HepG2 (cell line): Measurements from ENCODE around the gene GOLT1A. TPM values are rescaled to one million over a fixed set of nuclear protein-coding genes. Genes with fewer than 3 reads are reported as not detected.

Source experiments
- ATM ChIP-seq: fragments of 450-650 bp; IDR thresholded peaks from 2 replicates; pipeline ENCODE4 v1.7.1; 2017; ENCODE audit warnings: mild to moderate bottlenecking, borderline replicate concordance
- CBX5 ChIP-seq: sonication (generic); formaldehyde crosslinking; IDR thresholded peaks from 2 replicates; pipeline ENCODE4 v1.4.0; 2020; ENCODE audit warnings: missing genetic modification reagents, borderline replicate concordance
- EED ChIP-seq: sonication (generic); formaldehyde crosslinking; IDR thresholded peaks from 2 replicates; pipeline ENCODE4 v1.5.0; 2020; ENCODE audit warnings: mild to moderate bottlenecking, missing genetic modification reagents
- IRX3 ChIP-seq: sonication (generic); formaldehyde crosslinking; IDR thresholded peaks from 2 replicates; pipeline ENCODE4 v1.8.1; 2023; ENCODE audit warnings: mild to moderate bottlenecking, low read depth, missing genetic modification reagents, borderline replicate concordance
- KDM3A ChIP-seq: IDR thresholded peaks from 2 replicates; pipeline ENCODE4 v1.6.1; 2018; ENCODE audit warnings: low read depth, missing compliant biosample characterization
- NCOA5 ChIP-seq: sonication (generic); formaldehyde crosslinking; IDR thresholded peaks from 2 replicates; pipeline ENCODE4 v1.4.0; 2020; ENCODE audit warnings: missing genetic modification reagents
- RFX5 ChIP-seq: IDR thresholded peaks from 2 replicates; pipeline ENCODE4 v1.6.1; 2011; ENCODE audit warnings: low read depth, low read length, improper control_type of control experiment
- TAF1 ChIP-seq: sonication (generic); formaldehyde crosslinking; IDR thresholded peaks from 2 replicates; pipeline ENCODE4 v1.4.0; 2020; ENCODE audit warnings: missing genetic modification reagents
- ZNF235 ChIP-seq: sonication (generic); formaldehyde crosslinking; IDR thresholded peaks from 2 replicates; pipeline ENCODE4 v1.8.1; 2023; ENCODE audit warnings: mild to moderate bottlenecking, missing genetic modification reagents, borderline replicate concordance
- ZSCAN12 ChIP-seq: sonication (generic); formaldehyde crosslinking; IDR thresholded peaks from 2 replicates; pipeline ENCODE4 v1.9.0; 2021; ENCODE audit warnings: mild to moderate bottlenecking, missing genetic modification reagents
- polyA plus RNA-seq, 8 experiments: library from polyadenylated mRNA; depleted of rRNA in 3 of 8; stranded (reverse) in 7 of 8; unstranded in 1 of 8; fragments of >200 nt; fragmentation: Illumina TruSeq in 4 of 8; extraction: Trizol in 4 of 8; gene quantifications; 2 replicates each; pipeline versions ENCODE4 v1.2.1 to v1.2.3, GENCODE V29; 2011 to 2016; ENCODE audit warnings: low read depth in 4 of 8, missing spikeins in 1 of 8, mixed read lengths in 1 of 8; ENCODE audit not compliant: insufficient read depth in 1 of 8
- total RNA-seq, 5 experiments: library from RNA; depleted of rRNA; stranded (reverse); fragments of >200 nt; fragmentation: Illumina TruSeq; extraction: Trizol; gene quantifications; 2 replicates each; pipeline ENCODE4 v1.2.3, GENCODE V29; 2016; ENCODE audit warnings: low read depth in 1 of 5
- TF ChIP-seq, protein P1 (sequence below): sonication (generic); formaldehyde crosslinking; IDR thresholded peaks from 2 replicates; pipeline ENCODE4 v1.4.0; 2020; ENCODE audit warnings: missing genetic modification reagents, low read depth, mild to moderate bottlenecking, borderline replicate concordance
- TF ChIP-seq, protein P2 (sequence below): sonication (generic); formaldehyde crosslinking; IDR thresholded peaks from 2 replicates; pipeline ENCODE4 v1.5.1; 2020; ENCODE audit warnings: mild to moderate bottlenecking, missing genetic modification reagents, moderate library complexity
- TF ChIP-seq, protein P3 (sequence below): sonication (generic); formaldehyde crosslinking; IDR thresholded peaks from 2 replicates; pipeline ENCODE4 v1.5.0; 2020; ENCODE audit warnings: mild to moderate bottlenecking, missing genetic modification reagents
- TF ChIP-seq, protein P4 (sequence below), 2 experiments: sonication (generic) in 1 of 2; formaldehyde crosslinking in 1 of 2; IDR thresholded peaks; 2 replicates each; pipeline versions ENCODE4 v1.6.1 to v1.9.0; 2014 to 2022; ENCODE audit warnings: antibody characterized with exemption in 1 of 2, borderline replicate concordance in 1 of 2, inconsistent platforms in 1 of 2, low read depth in 1 of 2, missing genetic modification reagents in 1 of 2

GOLT1A gene
- total and polyA plus RNA-seq, 2 of the 13 experiments (the other 11 are each of a cell fraction or from before 2014, with no cell fraction given) = 25.8 to 28.0 TPM

DNA sequence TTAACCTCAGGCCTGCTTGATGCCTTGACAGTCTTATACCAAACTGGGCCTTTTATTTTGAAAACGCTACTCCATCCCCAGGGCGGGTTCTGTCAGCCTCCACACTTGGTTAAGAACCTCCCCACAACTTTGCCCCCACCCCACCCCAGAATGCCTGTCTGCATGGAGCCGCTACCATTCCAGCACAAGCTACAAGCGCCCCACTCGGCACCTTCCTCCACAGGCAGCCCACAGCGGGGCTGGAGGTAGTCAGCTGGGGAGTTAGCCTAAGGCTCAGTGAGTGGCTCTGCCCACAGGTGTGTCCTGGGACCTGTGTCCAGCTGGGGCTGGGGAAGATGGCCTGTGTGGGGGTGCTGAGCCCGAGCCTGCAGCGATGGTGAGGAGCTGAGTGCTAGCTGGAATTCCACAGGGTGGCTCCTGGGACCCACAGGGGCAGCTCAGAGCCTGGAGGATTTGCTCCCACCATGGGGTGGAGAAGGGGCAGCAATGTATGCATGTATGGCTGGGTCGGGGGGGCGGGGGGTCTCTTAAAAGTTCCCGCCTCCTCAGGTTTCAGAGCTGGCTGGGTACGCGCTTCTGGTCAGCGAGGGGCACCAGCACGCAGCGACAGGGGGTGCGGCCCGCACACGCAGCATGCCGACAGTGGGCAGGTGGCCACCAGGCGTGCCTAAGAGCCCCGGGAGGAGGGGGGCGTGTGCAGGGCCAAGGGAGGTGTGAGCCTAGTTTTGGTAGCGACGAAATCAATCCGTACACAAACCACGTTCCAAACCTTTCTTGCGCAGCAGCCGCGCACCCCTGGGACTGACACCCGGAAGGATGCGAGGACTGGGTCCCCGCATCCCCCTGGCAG, 62.9 kb downstream of the GOLT1A start (continued):
- TF ChIP-seq CBX5 (no peak), IRX3 (no peak), NCOA5 (CRISPR knock-in tag) (no peak), ZSCAN12 (CRISPR knock-in tag) (no peak), ATM (no peak), ZNF235 (CRISPR knock-in tag) (no peak), RFX5 (no peak), TAF1 (CRISPR knock-in tag) (no peak), KDM3A (CRISPR knock-in tag) (no peak), EED (CRISPR knock-in tag) (no peak)
- TF ChIP-seq, protein P1, sequence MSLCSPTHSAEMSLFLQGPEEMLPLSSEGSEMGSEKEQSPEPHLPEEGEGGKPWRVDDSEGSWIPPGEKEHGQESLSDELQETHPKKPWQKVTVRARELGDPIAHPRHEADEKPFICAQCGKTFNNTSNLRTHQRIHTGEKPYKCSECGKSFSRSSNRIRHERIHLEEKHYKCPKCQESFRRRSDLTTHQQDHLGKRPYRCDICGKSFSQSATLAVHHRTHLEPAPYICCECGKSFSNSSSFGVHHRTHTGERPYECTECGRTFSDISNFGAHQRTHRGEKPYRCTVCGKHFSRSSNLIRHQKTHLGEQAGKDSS (CRISPR knock-in tag) = no peak
- TF ChIP-seq, protein P2, sequence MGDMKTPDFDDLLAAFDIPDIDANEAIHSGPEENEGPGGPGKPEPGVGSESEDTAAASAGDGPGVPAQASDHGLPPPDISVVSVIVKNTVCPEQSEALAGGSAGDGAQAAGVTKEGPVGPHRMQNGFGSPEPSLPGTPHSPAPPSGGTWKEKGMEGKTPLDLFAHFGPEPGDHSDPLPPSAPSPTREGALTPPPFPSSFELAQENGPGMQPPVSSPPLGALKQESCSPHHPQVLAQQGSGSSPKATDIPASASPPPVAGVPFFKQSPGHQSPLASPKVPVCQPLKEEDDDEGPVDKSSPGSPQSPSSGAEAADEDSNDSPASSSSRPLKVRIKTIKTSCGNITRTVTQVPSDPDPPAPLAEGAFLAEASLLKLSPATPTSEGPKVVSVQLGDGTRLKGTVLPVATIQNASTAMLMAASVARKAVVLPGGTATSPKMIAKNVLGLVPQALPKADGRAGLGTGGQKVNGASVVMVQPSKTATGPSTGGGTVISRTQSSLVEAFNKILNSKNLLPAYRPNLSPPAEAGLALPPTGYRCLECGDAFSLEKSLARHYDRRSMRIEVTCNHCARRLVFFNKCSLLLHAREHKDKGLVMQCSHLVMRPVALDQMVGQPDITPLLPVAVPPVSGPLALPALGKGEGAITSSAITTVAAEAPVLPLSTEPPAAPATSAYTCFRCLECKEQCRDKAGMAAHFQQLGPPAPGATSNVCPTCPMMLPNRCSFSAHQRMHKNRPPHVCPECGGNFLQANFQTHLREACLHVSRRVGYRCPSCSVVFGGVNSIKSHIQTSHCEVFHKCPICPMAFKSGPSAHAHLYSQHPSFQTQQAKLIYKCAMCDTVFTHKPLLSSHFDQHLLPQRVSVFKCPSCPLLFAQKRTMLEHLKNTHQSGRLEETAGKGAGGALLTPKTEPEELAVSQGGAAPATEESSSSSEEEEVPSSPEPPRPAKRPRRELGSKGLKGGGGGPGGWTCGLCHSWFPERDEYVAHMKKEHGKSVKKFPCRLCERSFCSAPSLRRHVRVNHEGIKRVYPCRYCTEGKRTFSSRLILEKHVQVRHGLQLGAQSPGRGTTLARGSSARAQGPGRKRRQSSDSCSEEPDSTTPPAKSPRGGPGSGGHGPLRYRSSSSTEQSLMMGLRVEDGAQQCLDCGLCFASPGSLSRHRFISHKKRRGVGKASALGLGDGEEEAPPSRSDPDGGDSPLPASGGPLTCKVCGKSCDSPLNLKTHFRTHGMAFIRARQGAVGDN (CRISPR knock-in tag) = 0 out of 2 replicates have a peak, but pooled peaks have one; percentile 47
- TF ChIP-seq, protein P3, sequence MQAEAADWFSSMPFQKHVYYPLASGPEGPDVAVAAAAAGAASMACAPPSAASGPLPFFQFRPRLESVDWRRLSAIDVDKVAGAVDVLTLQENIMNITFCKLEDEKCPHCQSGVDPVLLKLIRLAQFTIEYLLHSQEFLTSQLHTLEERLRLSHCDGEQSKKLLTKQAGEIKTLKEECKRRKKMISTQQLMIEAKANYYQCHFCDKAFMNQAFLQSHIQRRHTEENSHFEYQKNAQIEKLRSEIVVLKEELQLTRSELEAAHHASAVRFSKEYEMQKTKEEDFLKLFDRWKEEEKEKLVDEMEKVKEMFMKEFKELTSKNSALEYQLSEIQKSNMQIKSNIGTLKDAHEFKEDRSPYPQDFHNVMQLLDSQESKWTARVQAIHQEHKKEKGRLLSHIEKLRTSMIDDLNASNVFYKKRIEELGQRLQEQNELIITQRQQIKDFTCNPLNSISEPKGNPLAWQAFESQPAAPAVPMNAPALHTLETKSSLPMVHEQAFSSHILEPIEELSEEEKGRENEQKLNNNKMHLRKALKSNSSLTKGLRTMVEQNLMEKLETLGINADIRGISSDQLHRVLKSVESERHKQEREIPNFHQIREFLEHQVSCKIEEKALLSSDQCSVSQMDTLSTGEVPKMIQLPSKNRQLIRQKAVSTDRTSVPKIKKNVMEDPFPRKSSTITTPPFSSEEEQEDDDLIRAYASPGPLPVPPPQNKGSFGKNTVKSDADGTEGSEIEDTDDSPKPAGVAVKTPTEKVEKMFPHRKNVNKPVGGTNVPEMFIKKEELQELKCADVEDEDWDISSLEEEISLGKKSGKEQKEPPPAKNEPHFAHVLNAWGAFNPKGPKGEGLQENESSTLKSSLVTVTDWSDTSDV = no peak
- TF ChIP-seq, protein P4, sequence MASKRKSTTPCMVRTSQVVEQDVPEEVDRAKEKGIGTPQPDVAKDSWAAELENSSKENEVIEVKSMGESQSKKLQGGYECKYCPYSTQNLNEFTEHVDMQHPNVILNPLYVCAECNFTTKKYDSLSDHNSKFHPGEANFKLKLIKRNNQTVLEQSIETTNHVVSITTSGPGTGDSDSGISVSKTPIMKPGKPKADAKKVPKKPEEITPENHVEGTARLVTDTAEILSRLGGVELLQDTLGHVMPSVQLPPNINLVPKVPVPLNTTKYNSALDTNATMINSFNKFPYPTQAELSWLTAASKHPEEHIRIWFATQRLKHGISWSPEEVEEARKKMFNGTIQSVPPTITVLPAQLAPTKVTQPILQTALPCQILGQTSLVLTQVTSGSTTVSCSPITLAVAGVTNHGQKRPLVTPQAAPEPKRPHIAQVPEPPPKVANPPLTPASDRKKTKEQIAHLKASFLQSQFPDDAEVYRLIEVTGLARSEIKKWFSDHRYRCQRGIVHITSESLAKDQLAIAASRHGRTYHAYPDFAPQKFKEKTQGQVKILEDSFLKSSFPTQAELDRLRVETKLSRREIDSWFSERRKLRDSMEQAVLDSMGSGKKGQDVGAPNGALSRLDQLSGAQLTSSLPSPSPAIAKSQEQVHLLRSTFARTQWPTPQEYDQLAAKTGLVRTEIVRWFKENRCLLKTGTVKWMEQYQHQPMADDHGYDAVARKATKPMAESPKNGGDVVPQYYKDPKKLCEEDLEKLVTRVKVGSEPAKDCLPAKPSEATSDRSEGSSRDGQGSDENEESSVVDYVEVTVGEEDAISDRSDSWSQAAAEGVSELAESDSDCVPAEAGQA (IDR thresholded peaks at IDR 0.05; ENCODE audit: low read depth) = no peak
- TF ChIP-seq, protein P4 (CRISPR knock-in tag; IDR thresholded peaks at IDR 0.05; ENCODE audit: borderline replicate concordance) = no peak
